HepG2 (cell line): ENCODE data around the gene TBC1D22A. TPM values are rescaled to one million over a fixed set of nuclear protein-coding genes. Genes with fewer than 3 reads are reported as not detected.

ENCODE experiments used
- AKAP8 ChIP-seq: sonication (generic); formaldehyde crosslinking; IDR thresholded peaks from 2 replicates; pipeline ENCODE4 v1.5.1; 2020; ENCODE audit warnings: mild to moderate bottlenecking, missing genetic modification reagents
- ATF3 ChIP-seq: sonication (generic); formaldehyde crosslinking; IDR thresholded peaks from 2 replicates; pipeline ENCODE4 v1.4.0; 2020; ENCODE audit warnings: missing genetic modification reagents
- ERF ChIP-seq: IDR thresholded peaks from 2 replicates; pipeline ENCODE4 v1.6.1; 2018; ENCODE audit warnings: missing biosample characterization, missing genetic modification reagents
- HNF1A ChIP-seq, 2 experiments: sonication (generic) in 1 of 2; formaldehyde crosslinking in 1 of 2; IDR thresholded peaks; 2 replicates each; pipeline versions ENCODE4 v1.4.0 to v1.6.1; 2016 to 2020; ENCODE audit warnings: borderline replicate concordance in 1 of 2, low read depth in 1 of 2, mild to moderate bottlenecking in 1 of 2, missing genetic modification reagents in 1 of 2
- POLR2A ChIP-seq, 2 experiments: IDR thresholded peaks; 2 replicates each; pipeline ENCODE4 v1.6.1; 2011; ENCODE audit warnings: low read depth in 2 of 2, low read length in 2 of 2, mild to moderate bottlenecking in 1 of 2, moderate library complexity in 1 of 2; ENCODE audit not compliant: insufficient read depth in 1 of 2
- REST ChIP-seq, 2 experiments: IDR thresholded peaks; 2 replicates each; pipeline ENCODE4 v1.6.1; 2011 to 2012; ENCODE audit warnings: low read length in 2 of 2, borderline replicate concordance in 1 of 2, low read depth in 1 of 2, mild to moderate bottlenecking in 1 of 2, moderate library complexity in 1 of 2
- SOX5 ChIP-seq: IDR thresholded peaks from 2 replicates; pipeline ENCODE4 v1.6.1; 2016; ENCODE audit warnings: borderline replicate concordance
- STAT5B ChIP-seq: sonication (generic); formaldehyde crosslinking; IDR thresholded peaks from 2 replicates; pipeline ENCODE4 v1.4.0; 2020; ENCODE audit warnings: missing genetic modification reagents
- TERF1 ChIP-seq: sonication (generic); formaldehyde crosslinking; IDR thresholded peaks from 2 replicates; pipeline ENCODE4 v1.8.0; 2022; ENCODE audit warnings: mild to moderate bottlenecking, missing genetic modification reagents, moderate library complexity
- ZFP90 ChIP-seq: sonication (generic); formaldehyde crosslinking; IDR thresholded peaks from 2 replicates; pipeline ENCODE4 v1.8.0; 2022; ENCODE audit warnings: missing genetic modification reagents, mild to moderate bottlenecking, inconsistent platforms, borderline replicate concordance
- ZNF224 ChIP-seq: sonication (generic); formaldehyde crosslinking; IDR thresholded peaks from 2 replicates; pipeline ENCODE4 v1.5.0; 2020; ENCODE audit warnings: mild to moderate bottlenecking, missing genetic modification reagents
- ZNF546 ChIP-seq: sonication (generic); formaldehyde crosslinking; conservative IDR thresholded peaks from 2 replicates; pipeline ENCODE4 v1.8.1; 2023; ENCODE audit warnings: mild to moderate bottlenecking, missing genetic modification reagents
- ZNF580 ChIP-seq: IDR thresholded peaks from 2 replicates; pipeline ENCODE4 v1.6.1; 2016; ENCODE audit warnings: low read depth, borderline replicate concordance
- ZSCAN9 ChIP-seq: IDR thresholded peaks from 2 replicates; pipeline ENCODE4 v1.6.1; 2016; ENCODE audit warnings: borderline replicate concordance
- polyA plus RNA-seq, 8 experiments: library from polyadenylated mRNA; depleted of rRNA in 3 of 8; stranded (reverse) in 7 of 8; unstranded in 1 of 8; fragments of >200 nt; fragmentation: Illumina TruSeq in 4 of 8; extraction: Trizol in 4 of 8; gene quantifications; 2 replicates each; pipeline versions ENCODE4 v1.2.1 to v1.2.3, GENCODE V29; 2011 to 2016; ENCODE audit warnings: low read depth in 4 of 8, missing spikeins in 1 of 8, mixed read lengths in 1 of 8; ENCODE audit not compliant: insufficient read depth in 1 of 8
- total RNA-seq, 5 experiments: library from RNA; depleted of rRNA; stranded (reverse); fragments of >200 nt; fragmentation: Illumina TruSeq; extraction: Trizol; gene quantifications; 2 replicates each; pipeline ENCODE4 v1.2.3, GENCODE V29; 2016; ENCODE audit warnings: low read depth in 1 of 5

TBC1D22A gene
- total and polyA plus RNA-seq, 2 of the 13 experiments (the other 11 are each of a cell fraction or from before 2014, with no cell fraction given) = 17.3 to 18.0 TPM

GRCh38 chr22:46798366-46799350 lies 36.2 kb downstream of the TBC1D22A start (continued):
- no peak for TF ChIP-seq REST (IDR thresholded peaks at IDR 0.05; ENCODE audit: borderline replicate concordance in 1 of 2, low read depth in 1 of 2, low read length in 2 of 2)
- peak; percentile 83; the same call in 1 of the 2 replicates for TF ChIP-seq ZNF580 (CRISPR knock-in tag)
- no peak for TF ChIP-seq TERF1 (CRISPR knock-in tag)
- peak; percentile 96 for TF ChIP-seq ZFP90 (CRISPR knock-in tag)
- no peak for TF ChIP-seq ZNF224 (CRISPR knock-in tag)
- TF ChIP-seq AKAP8 (CRISPR knock-in tag) = peak; percentile 78; the same call in 1 of the 2 replicates
- TF ChIP-seq ATF3 (CRISPR knock-in tag) = peak; percentile 26; the same call in 1 of the 2 replicates
- TF ChIP-seq ZSCAN9 = peak; percentile 83
- no peak for TF ChIP-seq HNF1A (IDR thresholded peaks at IDR 0.05; ENCODE audit: low read depth)
- TF ChIP-seq HNF1A (CRISPR knock-in tag; IDR thresholded peaks at IDR 0.05; ENCODE audit: borderline replicate concordance) = no peak
- 0 out of 2 replicates have a peak, but pooled peaks have one; percentile 63 for TF ChIP-seq ZNF546 (CRISPR knock-in tag)
- peak; percentile 66 for TF ChIP-seq SOX5 (CRISPR knock-in tag)
- peak; percentile 81 for TF ChIP-seq ERF (CRISPR knock-in tag)
- TF ChIP-seq STAT5B = no peak
- TF ChIP-seq POLR2A (IDR thresholded peaks at IDR 0.05; ENCODE audit: insufficient read depth in 1 of 2, low read depth in 2 of 2, low read length in 2 of 2) = no peak
